ENCODE data around the gene KNDC1.

DNA sequence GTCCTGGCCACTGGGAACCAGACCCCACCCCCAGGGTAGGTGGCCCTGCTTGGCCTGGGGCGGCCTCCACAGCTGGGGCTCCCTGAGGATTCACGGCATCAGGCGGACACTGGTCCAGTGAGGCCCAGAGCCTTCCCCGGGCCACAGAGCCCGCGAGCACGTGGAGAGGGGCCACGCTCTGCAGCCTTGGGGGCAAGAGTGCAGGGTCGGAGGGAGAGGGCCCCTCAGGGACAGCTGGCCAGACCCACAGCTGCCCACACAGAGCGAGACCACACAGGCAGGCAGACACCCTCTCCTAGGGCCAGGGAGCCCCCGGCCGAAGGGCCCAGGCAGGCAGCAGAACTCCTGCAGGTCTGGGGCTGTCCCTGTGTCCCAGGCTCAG lies 88.3 kb downstream of the KNDC1 start:
- TF ChIP-seq CTCF (conservative IDR thresholded peaks at IDR 0.05; ENCODE audit: low read depth, low read length) = no peak
- no peak for TF ChIP-seq POLR2A (IDR thresholded peaks at IDR 0.05; ENCODE audit: low read depth, low read length)
- no peak for TF ChIP-seq CEBPB (IDR thresholded peaks at IDR 0.05; ENCODE audit: low read depth, low read length)
